T-helper 2 cell treated with Interferon-gamma antibody and Interleukin-4, amounts not matched to agents 5 μg/mL and 100 μg/mL, for 36 hours (primary cell): ENCODE data around the gene FSTL1.

ENCODE experiments used
- DNase-seq: peaks from one replicate; pipeline ENCODE4 v3.0.0; 2021; ENCODE audit warnings: low spot score
- H3K27ac Mint-ChIP-seq: one replicate; pipeline ENCODE4 v1.8.0; 2021; ENCODE audit warnings: mild to moderate bottlenecking, mixed read lengths
- H3K27me3 Mint-ChIP-seq: one replicate; pipeline ENCODE4 v1.8.0; 2021; ENCODE audit warnings: low read depth, mixed read lengths
- H3K36me3 Mint-ChIP-seq: one replicate; pipeline ENCODE4 v1.8.0; 2021; ENCODE audit warnings: low read depth, mixed read lengths
- H3K4me1 Mint-ChIP-seq: one replicate; pipeline ENCODE4 v1.8.0; 2021; ENCODE audit warnings: low read depth, mixed read lengths
- H3K4me3 Mint-ChIP-seq: one replicate; pipeline ENCODE4 v1.8.0; 2022; ENCODE audit warnings: mild to moderate bottlenecking, moderate library complexity, mixed read lengths
- H3K9me3 Mint-ChIP-seq: one replicate; pipeline ENCODE4 v1.8.0; 2021; ENCODE audit warnings: mixed read lengths

FSTL1 gene, protein sequence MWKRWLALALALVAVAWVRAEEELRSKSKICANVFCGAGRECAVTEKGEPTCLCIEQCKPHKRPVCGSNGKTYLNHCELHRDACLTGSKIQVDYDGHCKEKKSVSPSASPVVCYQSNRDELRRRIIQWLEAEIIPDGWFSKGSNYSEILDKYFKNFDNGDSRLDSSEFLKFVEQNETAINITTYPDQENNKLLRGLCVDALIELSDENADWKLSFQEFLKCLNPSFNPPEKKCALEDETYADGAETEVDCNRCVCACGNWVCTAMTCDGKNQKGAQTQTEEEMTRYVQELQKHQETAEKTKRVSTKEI

DNA sequence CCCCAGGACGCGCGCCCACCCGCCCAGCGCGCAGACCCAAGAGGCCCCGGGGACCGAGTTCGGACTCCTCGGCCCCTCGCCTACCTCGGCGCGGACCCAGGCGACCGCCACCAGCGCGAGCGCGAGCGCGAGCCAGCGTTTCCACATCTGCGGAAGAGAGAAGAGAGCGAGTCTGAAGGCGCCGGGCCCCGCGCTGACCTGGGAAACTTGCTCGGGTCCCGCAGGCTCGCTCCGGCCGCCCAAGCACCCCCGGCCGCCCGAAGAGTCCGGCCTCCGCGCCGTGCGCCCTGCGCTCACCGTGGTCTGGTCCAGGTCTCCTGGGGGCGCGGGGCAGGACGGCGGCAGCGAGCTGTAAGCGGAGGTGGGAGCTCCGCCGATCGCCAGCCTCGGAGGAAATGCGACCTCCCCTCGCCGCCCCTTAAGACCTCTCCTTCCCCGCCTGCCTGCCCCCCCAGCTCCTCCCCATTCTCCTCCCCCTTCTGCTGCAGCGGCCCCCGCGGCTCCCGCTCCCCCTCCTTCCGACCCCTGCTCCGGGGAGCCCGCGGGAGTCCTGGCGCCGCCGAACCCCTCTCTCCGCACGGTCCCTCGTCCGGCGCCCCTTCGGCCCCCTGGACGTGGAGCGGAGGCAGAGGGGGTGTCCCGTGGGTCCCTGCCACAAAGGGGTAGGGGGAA, at the start of gene FSTL1:
TSS of gene FSTL1 (minus strand) at position 393 of the 672 bp plus-strand sequence. CDS start at position 147, 246 bp downstream.
- Mint-ChIP-seq H3K4me1 (peaks cover 7% of the 10 kb centered on the region), H3K27me3 (peaks cover 59% of the 10 kb centered on the region), H3K4me3 (peak within 1 kb of the TSS; percentile 80), H3K9me3 (no peaks in the 10 kb centered on the region), H3K36me3 (no peaks in the 10 kb centered on the region), H3K27ac (no peak within 1 kb of the TSS)
- DNase-seq: no peak

DNA sequence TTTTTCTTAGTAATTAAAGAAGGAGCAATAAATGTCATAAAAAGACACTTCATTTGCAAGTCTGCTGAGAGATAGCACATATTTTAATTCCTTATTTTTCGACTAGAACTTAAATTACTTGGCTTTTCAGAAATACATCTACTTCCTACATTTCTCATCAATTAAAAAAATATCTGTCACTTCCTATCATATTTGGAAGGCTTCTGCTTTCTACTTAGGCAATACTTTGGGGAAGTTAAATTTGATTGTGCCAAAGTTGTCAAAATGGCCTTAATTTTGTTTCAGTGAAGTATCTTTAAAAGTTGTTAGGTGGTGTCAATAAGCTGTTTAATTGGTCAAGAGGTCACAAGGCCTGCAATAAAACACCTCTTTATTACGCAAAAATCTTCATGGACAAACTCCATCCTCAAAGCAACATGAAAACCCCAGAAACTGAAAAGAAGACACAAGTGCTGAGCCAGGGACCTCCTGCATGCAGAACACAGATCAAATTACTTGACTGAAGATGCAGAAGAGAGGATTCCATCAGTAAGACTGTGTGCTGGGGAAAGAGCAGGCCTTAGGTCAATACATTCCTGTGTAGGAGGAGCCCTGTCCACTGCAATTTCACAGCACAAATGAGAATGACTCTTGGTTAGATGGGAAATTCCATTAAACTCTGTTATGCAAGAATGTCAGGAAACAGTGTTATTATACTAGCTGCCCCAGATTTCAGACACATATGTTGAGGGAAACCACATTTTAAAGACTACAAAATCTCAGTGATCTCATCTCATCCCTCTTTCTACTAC, 48.0 kb upstream of the FSTL1 start:
- Mint-ChIP-seq H3K9me3 (peaks cover 8% of the 10 kb centered on the region), H3K27ac (no peak overlapping the region), H3K36me3 (no peaks in the 10 kb centered on the region), H3K27me3 (peaks cover 4% of the 10 kb centered on the region), H3K4me1 (no peaks in the 10 kb centered on the region), H3K4me3 (no peak overlapping the region)
- no peak for DNase-seq

DNA sequence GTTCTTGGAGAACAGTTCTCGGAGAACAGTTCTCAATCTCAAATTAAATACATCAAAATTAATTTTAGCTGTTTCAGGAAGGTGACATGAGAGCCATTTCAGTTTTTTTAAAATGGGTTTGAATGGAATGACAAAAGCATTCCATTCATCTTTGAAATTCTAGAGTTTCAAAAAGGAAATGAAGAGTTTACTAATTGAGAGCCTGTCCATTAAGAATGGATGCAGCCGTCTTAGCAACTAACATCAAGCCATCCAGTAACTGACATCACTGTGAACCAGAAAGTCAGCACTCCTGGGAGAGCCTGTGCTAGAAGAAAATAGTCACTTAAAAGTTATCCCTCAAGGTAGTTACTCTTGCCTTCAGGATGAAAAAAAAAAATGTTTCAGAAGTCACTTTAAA, 47.0 kb upstream of the FSTL1 start:
- Mint-ChIP-seq H3K36me3 (no peaks in the 10 kb centered on the region), H3K27ac (no peak overlapping the region), H3K27me3 (peaks cover 4% of the 10 kb centered on the region), H3K4me3 (no peak overlapping the region), H3K9me3 (peaks cover 8% of the 10 kb centered on the region), H3K4me1 (no peaks in the 10 kb centered on the region)
- DNase-seq: no peak

DNA sequence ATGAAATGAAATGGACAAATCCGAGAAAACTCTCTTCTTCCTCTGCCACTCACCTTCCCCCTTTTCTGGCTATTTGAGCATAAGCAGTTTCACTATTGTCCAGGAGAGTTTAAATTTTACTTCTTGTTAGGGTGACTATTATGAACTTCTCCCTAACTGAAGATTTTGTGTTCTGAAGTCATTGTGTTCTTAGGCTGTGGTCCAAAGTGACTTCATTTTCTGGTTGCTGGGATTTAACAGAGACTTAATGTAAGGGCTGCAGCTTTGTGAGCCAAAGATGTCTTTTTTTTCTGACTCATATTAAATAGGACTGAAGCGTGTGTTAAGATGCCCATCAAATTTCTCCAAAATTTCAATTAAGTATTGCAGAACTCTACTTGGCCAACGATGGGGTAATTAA, 46.5 kb upstream of the FSTL1 start:
- Mint-ChIP-seq H3K4me3 (no peak overlapping the region), H3K27me3 (peaks cover 4% of the 10 kb centered on the region), H3K36me3 (no peaks in the 10 kb centered on the region), H3K9me3 (peaks cover 8% of the 10 kb centered on the region), H3K27ac (no peak overlapping the region), H3K4me1 (no peaks in the 10 kb centered on the region)
- no peak for DNase-seq

DNA sequence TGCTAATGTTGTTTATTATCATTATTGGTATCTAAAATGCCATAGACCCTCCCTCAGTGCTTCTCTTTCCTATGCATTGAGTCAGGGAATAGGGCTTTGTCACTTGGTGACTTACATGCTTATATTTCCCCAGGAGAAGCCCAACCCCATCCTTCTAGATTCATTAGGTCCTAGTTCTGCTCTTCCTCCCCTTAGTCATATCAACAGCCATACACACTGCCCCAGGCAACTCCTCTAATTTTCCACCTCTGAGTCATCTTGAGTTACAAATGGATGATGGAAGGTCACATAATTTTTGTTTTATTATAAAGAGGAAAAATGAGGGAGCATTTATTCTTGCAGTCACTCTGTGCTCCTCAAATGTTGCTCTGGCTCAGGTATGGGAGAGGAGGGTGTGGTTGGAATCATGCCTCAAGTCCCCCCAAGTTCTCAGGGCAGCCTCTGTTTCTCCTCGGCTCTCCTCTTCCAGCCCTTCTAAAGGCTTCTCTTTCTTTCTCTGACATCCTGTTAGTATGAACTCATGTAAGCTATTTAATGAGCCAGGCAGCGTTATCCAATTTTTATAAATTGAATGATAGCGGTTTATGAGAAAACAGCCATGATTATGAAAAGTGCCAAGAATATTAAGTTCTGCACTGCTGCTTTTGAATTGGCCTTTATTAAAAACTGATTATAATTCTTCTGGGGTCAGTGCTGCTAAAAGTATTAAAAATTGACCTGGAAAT, 45.6 kb upstream of the FSTL1 start:
- DNase-seq: no peak
- Mint-ChIP-seq H3K4me3 (no peak overlapping the region), H3K4me1 (no peaks in the 10 kb centered on the region), H3K27me3 (peaks cover 6% of the 10 kb centered on the region), H3K27ac (no peak overlapping the region), H3K36me3 (no peaks in the 10 kb centered on the region), H3K9me3 (peaks cover 8% of the 10 kb centered on the region)

DNA sequence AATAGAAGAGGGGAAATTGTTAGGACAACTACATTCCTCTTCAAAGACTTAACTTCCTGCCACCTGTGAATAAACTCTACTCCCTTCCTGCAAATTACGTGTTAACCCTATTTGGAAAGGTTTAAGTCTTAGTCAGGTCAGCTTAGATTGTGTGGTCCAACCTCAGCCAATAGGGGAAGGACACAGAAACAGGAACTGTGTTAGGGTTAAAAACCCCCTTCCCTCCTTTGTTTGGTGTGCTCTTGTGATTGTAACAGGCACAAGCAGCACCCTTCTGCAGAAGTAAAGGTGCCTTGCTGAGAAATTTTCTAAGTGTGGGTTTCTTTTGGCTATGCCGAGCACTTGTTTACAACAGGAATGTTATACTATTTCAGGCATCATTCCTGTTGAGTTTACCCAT, 45.0 kb upstream of the FSTL1 start:
- no peaks in the 10 kb centered on the region for H3K4me1 Mint-ChIP-seq
- H3K9me3 Mint-ChIP-seq: peaks cover 8% of the 10 kb centered on the region
- H3K27me3 Mint-ChIP-seq: peaks cover 8% of the 10 kb centered on the region
- H3K4me3 Mint-ChIP-seq: no peak overlapping the region
- no peak for DNase-seq
- H3K36me3 Mint-ChIP-seq: no peaks in the 10 kb centered on the region
- H3K27ac Mint-ChIP-seq: no peak overlapping the region

DNA sequence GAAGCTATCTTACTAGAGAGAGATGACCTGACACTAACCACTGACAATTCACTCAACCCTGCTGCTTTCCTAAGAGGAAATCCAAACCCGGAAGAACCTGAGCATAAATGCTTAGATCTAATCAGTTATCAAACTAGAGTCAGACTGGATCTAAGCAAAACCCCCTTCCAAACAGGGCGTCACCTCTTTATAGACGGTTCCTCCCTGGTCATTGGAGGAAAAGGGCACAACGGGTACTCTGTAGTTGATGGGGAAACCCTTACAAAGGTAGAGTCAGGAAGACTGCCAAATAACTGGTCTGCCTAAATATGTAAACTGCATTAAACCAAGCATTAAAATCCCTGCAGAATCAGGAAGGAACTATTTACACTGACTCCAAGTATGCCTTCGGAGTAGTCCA, 41.3 kb upstream of the FSTL1 start:
- no peak for DNase-seq
- no peaks in the 10 kb centered on the region for H3K36me3 Mint-ChIP-seq
- peaks cover 8% of the 10 kb centered on the region for H3K9me3 Mint-ChIP-seq
- H3K27ac Mint-ChIP-seq: no peak overlapping the region
- H3K4me3 Mint-ChIP-seq: no peak overlapping the region
- peaks cover 6% of the 10 kb centered on the region for H3K27me3 Mint-ChIP-seq
- H3K4me1 Mint-ChIP-seq: no peaks in the 10 kb centered on the region

DNA sequence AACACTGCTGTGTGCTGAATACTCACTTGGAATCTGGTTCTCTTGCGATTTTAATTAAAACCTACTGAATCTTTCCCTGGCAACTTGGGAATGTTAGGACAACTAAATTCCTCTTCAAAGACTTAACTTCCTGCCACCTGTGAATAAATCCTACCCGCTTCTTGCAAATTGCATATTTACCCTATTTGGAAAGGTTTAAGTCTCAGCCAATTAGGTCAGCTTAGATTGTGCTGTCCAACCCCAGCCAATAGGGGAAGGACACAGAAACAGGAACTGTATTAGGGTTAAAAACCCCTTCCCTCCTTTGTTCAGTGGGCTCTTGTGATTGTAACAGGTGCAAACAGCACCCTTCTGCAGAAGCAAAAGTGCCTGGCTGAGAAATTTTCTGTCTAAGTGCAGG, 38.6 kb upstream of the FSTL1 start:
- Mint-ChIP-seq H3K27me3 (peaks cover 14% of the 10 kb centered on the region), H3K36me3 (no peaks in the 10 kb centered on the region), H3K4me3 (no peak overlapping the region), H3K4me1 (no peaks in the 10 kb centered on the region), H3K27ac (no peak overlapping the region), H3K9me3 (no peaks in the 10 kb centered on the region)
- no peak for DNase-seq

DNA sequence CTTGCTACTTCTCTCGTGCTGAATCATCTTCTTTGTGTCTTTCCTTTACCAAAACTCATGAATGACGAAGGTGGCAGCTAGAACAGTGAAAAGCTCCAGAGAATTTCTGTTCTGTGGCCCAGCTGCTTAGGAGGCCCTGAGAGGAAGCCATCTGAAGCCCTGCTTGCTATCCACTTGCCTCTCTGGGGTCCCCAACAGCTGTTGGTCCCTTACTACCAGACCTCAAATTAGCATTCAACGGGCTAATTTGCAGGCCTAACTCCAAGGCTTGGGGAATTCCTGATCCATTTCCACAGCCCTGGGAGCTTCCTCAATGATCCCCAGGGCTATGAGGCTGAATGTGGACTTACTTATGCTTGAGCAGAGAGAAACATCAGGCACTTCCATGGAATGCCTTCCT, 37.5 kb upstream of the FSTL1 start:
- Mint-ChIP-seq H3K36me3 (no peaks in the 10 kb centered on the region), H3K4me3 (no peak overlapping the region), H3K27me3 (peaks cover 17% of the 10 kb centered on the region), H3K27ac (no peak overlapping the region), H3K9me3 (no peaks in the 10 kb centered on the region), H3K4me1 (no peaks in the 10 kb centered on the region)
- no peak for DNase-seq

DNA sequence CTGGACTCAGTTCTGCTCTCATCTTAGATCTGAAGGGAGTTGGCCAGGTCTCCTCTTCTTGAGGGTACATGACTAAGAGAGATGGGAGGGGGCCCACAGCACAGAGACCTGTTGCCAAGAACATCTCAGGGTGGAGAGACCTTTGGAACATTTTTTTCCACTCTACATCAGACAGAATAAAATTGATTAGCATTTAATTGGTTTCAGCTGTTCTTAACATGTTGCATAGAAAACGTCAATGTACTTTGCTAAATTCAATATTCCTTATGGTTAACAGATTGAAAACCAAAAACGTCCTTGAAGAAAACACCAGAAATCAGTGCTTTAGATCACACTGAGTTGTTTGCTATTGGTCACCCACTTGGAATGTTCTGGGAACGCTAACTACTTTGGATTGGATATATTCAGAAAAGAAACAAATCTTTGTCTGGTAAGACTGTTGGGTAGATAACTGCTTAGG, 36.4 kb upstream of the FSTL1 start:
- Mint-ChIP-seq H3K9me3 (no peaks in the 10 kb centered on the region), H3K4me1 (no peaks in the 10 kb centered on the region), H3K36me3 (no peaks in the 10 kb centered on the region), H3K27me3 (peaks cover 17% of the 10 kb centered on the region), H3K4me3 (no peak overlapping the region), H3K27ac (no peak overlapping the region)
- no peak for DNase-seq

DNA sequence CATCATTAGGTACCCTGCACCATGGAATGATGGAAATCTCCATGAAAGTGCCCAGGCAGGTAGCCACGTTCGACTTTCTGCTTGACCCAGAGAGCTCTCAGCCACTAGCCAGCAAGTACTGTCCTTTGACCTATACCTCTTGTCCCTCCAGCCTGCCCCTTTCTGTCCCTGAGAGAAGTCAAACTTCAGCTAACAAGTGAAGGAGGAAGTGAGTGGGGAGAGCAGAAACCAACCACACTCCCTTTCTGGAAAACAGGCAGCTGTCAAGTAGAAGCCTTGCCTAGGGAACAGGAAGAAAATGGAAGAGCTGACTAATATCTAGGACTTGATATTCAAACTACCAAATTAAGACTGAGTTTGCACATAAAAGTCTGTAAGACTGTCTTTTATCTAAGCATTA, 30.3 kb upstream of the FSTL1 start:
- no peak overlapping the region for H3K27ac Mint-ChIP-seq
- H3K9me3 Mint-ChIP-seq: no peaks in the 10 kb centered on the region
- no peaks in the 10 kb centered on the region for H3K4me1 Mint-ChIP-seq
- H3K4me3 Mint-ChIP-seq: no peak overlapping the region
- H3K36me3 Mint-ChIP-seq: no peaks in the 10 kb centered on the region
- DNase-seq: no peak
- H3K27me3 Mint-ChIP-seq: peaks cover 7% of the 10 kb centered on the region

DNA sequence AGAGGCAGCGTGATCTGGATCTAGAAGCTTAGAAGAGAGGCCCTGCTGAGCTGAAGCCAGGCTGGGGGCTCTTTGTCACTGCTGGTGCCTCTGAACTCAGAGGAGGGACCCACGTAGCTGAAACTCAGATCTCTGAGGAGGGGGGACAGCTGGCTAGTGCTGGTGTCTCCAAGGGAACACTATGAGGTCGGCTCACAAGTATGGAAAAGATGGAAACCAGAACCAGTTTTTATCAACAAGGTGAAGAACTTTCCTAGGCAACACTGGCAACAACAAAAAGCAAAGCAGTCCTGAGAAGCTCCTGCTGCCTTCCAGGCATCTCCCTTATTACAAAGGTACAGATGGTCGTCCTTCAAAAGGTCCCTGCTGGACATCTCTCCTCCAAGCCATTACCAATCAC, 27.0 kb upstream of the FSTL1 start:
- Mint-ChIP-seq H3K4me3 (no peak overlapping the region), H3K27ac (no peak overlapping the region), H3K4me1 (no peaks in the 10 kb centered on the region), H3K27me3 (no peaks in the 10 kb centered on the region), H3K9me3 (no peaks in the 10 kb centered on the region), H3K36me3 (no peaks in the 10 kb centered on the region)
- DNase-seq: no peak

DNA sequence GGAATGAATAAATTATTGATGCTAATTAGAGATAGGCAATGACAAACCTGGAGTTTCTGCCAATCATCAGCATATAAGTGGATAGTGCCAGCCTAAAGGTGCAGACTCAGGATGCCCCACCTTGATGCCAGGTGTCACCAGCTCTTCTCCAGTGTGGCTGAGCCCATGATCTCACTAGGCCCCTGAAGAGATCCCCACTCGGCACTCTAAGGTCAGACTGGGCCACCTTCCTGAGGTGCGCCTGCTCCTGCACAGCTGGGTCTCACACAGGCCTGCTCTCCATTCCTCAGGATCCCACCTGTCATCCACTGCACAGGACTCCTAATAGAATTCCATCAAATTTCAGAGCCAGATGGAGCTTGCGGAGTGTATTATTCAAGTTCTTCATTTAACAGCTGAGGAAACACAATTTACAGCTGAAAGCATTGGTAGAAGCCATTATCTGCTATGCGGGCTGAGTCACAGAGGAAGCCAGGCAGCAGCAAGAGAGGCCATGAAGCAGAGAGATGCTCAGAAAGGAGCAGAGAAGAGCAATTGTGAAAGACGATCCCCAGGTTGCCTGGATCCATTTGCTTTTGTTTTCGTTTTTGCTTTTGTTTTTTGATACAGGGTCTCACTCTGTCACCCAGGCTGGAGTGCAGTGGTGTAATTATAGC, 25.1 kb upstream of the FSTL1 start:
- Mint-ChIP-seq H3K36me3 (no peaks in the 10 kb centered on the region), H3K27ac (no peak overlapping the region), H3K9me3 (no peaks in the 10 kb centered on the region), H3K4me1 (no peaks in the 10 kb centered on the region), H3K4me3 (no peak overlapping the region), H3K27me3 (no peaks in the 10 kb centered on the region)
- DNase-seq: no peak
